GM12878 (cell line): ENCODE results near the gene MAN1B1.

Experiments
- CBFB ChIP-seq: IDR thresholded peaks from 2 replicates; pipeline ENCODE4 v1.6.1; 2016; ENCODE audit warnings: antibody characterized with exemption, low read depth
- CBX3 ChIP-seq: fragments of 200-600 bp; sonication (generic); IDR thresholded peaks from 2 replicates; pipeline ENCODE4 v1.6.1; 2016; ENCODE audit warnings: low read depth, borderline replicate concordance
- CBX5 ChIP-seq: sonication (generic); IDR thresholded peaks from 2 replicates; pipeline ENCODE4 v1.6.1; 2016; ENCODE audit warnings: low read depth, moderate library complexity, mild to moderate bottlenecking, inconsistent platforms
- CTCF ChIP-seq, 3 experiments: IDR thresholded peaks in 2 of 3; conservative IDR thresholded peaks in 1 of 3; 2 replicates each; pipeline ENCODE4 v1.5.1; 2011; ENCODE audit warnings: low read depth in 3 of 3, low read length in 3 of 3, mild to moderate bottlenecking in 3 of 3, control low read depth in 2 of 3, moderate library complexity in 2 of 3, inconsistent platforms in 1 of 3, mixed read lengths in 1 of 3; ENCODE audit not compliant: control insufficient read depth in 2 of 3, insufficient read depth in 1 of 3; ENCODE audit errors: extremely low read depth in 1 of 3
- MYC ChIP-seq: IDR thresholded peaks from 2 replicates; pipeline ENCODE4 v1.6.1; 2011; ENCODE audit warnings: mild to moderate bottlenecking, low read length, moderate library complexity, inconsistent platforms; ENCODE audit not compliant: insufficient read depth, insufficient replicate concordance, insufficient read length, severe bottlenecking
- PML ChIP-seq: IDR thresholded peaks from 2 replicates; pipeline ENCODE4 v1.6.1; 2012; ENCODE audit warnings: low read length, inconsistent platforms
- POLR2AphosphoS5 ChIP-seq: IDR thresholded peaks from 2 replicates; pipeline ENCODE4 v1.6.1; 2011; ENCODE audit warnings: mild to moderate bottlenecking, low read length, inconsistent platforms
- POU2F2 ChIP-seq: IDR thresholded peaks from 3 replicates; pipeline ENCODE4 v1.6.1; 2011; ENCODE audit warnings: low read depth, mild to moderate bottlenecking, low read length, borderline replicate concordance
- RELA ChIP-seq: fragments of 450-650 bp; IDR thresholded peaks from 2 replicates; pipeline ENCODE4 v1.8.0; 2014; ENCODE audit warnings: borderline replicate concordance; ENCODE audit not compliant: partially characterized antibody
- REST ChIP-seq: IDR thresholded peaks from 2 replicates; pipeline ENCODE4 v1.6.1; 2012; ENCODE audit warnings: mild to moderate bottlenecking, low read depth, low read length
- SIN3A ChIP-seq: IDR thresholded peaks from 2 replicates; pipeline ENCODE4 v1.6.1; 2012; ENCODE audit warnings: low read depth, low read length, improper control_type of control experiment
- SUPT20H ChIP-seq: IDR thresholded peaks from 2 replicates; pipeline ENCODE4 v1.6.1; 2011; ENCODE audit warnings: low read depth, mild to moderate bottlenecking, low read length, moderate library complexity, borderline replicate concordance; ENCODE audit not compliant: control insufficient read depth

- no peak for TF ChIP-seq CTCF (IDR thresholded peaks at IDR 0.05 in 2 of 3, conservative IDR thresholded peaks at IDR 0.05 in 1 of 3; ENCODE audit: control insufficient read depth in 2 of 3, extremely low read depth in 1 of 3, insufficient read depth in 1 of 3, low read depth in 3 of 3, low read length in 3 of 3)
- TF ChIP-seq CBX5, result no peak
- TF ChIP-seq SUPT20H, result no peak
- no peak for TF ChIP-seq REST
- TF ChIP-seq POLR2AphosphoS5, result no peak; the same call in 1 of the 2 replicates
- no peak for TF ChIP-seq CBFB
- TF ChIP-seq CBX3, result no peak
- TF ChIP-seq PML, result no peak
- TF ChIP-seq SIN3A, result 0 out of 2 replicates have a peak, but pooled peaks have one; percentile 28
- peak; percentile 2 for TF ChIP-seq MYC
- TF ChIP-seq POU2F2, result no peak
- TF ChIP-seq RELA, result no peak
These were observed 8.8 kb upstream of the MAN1B1 start for GRCh38 chr9:137077758-137078693.
